Fibroblast of skin of abdomen (primary cell): ENCODE results near the gene GPHB5.
"Not testable (repeated sequence)": the region's sequence is repeated elsewhere in the genome, so short reads cannot be mapped to it uniquely, and the experiment has no call there.

ENCODE experiments used
- DNase-seq: peaks from one replicate; pipeline ENCODE4 v3.0.0-alpha.2; 2013

Gene GPHB5

GRCh38 chr14:63295231-63295685, 23.5 kb downstream of the GPHB5 start:
- DNase-seq: no peak

- DNase-seq: no peak
Observed at GRCh38 chr14:63292805-63293204, 25.9 kb downstream of the GPHB5 start.

- no peak for DNase-seq
Observed at GRCh38 chr14:63290741-63291430, 27.8 kb downstream of the GPHB5 start.

- DNase-seq: no peak
Observed at GRCh38 chr14:63288853-63289252, 29.9 kb downstream of the GPHB5 start.

- peak; percentile 45 for DNase-seq
Observed at GRCh38 chr14:63287666-63288483, 30.9 kb downstream of the GPHB5 start.

GRCh38 chr14:63286071-63286470, 32.7 kb downstream of the GPHB5 start:
- no peak for DNase-seq

GRCh38 chr14:63283884-63284248, 34.9 kb downstream of the GPHB5 start:
- DNase-seq: no peak

- no peak for DNase-seq
Observed at GRCh38 chr14:63282997-63283883, 35.5 kb downstream of the GPHB5 start.

GRCh38 chr14:63279933-63280332, 38.8 kb downstream of the GPHB5 start:
- DNase-seq: not testable (repeated sequence)

GRCh38 chr14:63277591-63278183, 41.0 kb downstream of the GPHB5 start:
- DNase-seq: no peak

GRCh38 chr14:63276492-63277342, 42.0 kb downstream of the GPHB5 start:
- DNase-seq: peak; percentile 59

GRCh38 chr14:63276016-63276415, 42.7 kb downstream of the GPHB5 start:
- no peak for DNase-seq

GRCh38 chr14:63275611-63276010, 43.1 kb downstream of the GPHB5 start:
- no peak for DNase-seq

GRCh38 chr14:63273717-63274655, 44.7 kb downstream of the GPHB5 start:
- DNase-seq: peak; percentile 29

- no peak for DNase-seq
Observed at GRCh38 chr14:63273129-63273528, 45.6 kb downstream of the GPHB5 start.

GRCh38 chr14:63269561-63270225, 49.0 kb downstream of the GPHB5 start:
- no peak for DNase-seq

- no peak for DNase-seq
Observed at GRCh38 chr14:63268771-63269170, 50.0 kb downstream of the GPHB5 start.

- no peak for DNase-seq
Observed at GRCh38 chr14:63267171-63267570, 51.6 kb downstream of the GPHB5 start.

- DNase-seq: no peak
Observed at GRCh38 chr14:63266106-63266505, 52.6 kb downstream of the GPHB5 start.
